ENCODE data around the gene BNC2. TPM values are rescaled to one million over a fixed set of nuclear protein-coding genes. Genes with fewer than 3 reads are reported as not detected.

Gene BNC2
- total and polyA plus RNA-seq, 4 donors: 3.1 to 51.2 (median 16.9) TPM

DNA sequence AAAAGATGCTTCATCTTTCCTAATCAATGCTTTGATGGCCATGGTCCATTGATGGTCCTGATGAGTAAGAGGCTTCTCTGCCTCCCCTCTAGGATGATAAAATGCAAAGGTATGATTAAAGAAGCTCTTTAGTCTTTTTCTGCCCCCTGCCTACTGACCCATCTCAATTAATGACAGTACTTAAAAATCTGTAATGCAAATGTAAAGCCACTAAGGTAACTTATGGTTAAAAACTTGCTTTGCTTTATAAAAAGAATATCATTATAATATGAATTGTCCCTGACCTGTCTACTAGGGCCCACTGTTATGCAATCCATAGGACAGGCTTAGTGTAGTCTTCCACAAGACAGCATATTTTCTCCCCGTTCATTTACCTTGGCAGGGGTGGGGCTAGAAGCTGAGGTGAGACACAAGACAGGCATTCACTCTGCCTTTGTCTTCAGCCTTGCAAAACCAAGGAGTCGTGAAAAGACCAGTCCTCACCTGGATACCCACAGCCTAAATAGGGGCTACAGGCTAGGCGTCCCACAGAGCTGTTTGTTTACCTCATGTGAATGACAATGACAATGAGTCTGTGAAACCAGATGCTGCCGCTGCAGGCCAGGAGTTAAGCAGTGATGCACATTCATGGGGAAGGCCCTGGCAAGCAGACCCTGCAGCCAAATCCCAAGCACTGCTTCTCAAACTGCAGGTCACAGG is 60.4 kb downstream of the BNC2 start:
- H3K36me3 ChIP-seq (ENCODE audit: control insufficient read depth, insufficient read depth, low read length): no peaks in the 10 kb centered on the region
- no peaks in the 10 kb centered on the region for H3K9me3 ChIP-seq (ENCODE audit: control insufficient read depth, insufficient read depth, low read length)
- no peak overlapping the region for H3K27ac ChIP-seq (ENCODE audit: low read depth, low read length)
- DNase-seq (ENCODE audit: low read depth in 4 of 6, low spot score in 6 of 6): peak in 1 of 6 donors; percentile 21
- WGBS (ENCODE audit: insufficient coverage): 59% methylated on average over 3 of the region's 4 CpGs
- H3K27me3 ChIP-seq (ENCODE audit: control insufficient read depth, insufficient read depth, low read length): no peaks in the 10 kb centered on the region
- H3K4me1 ChIP-seq (ENCODE audit: control insufficient read depth, insufficient read depth, low read length): no peaks in the 10 kb centered on the region
- H3K4me3 ChIP-seq (ENCODE audit: low read depth, low read length): no peak overlapping the region

- no peak for DNase-seq (ENCODE audit: low read depth in 4 of 6, low spot score in 6 of 6)
- H3K4me3 ChIP-seq (ENCODE audit: low read depth, low read length): no peak overlapping the region
- no peak overlapping the region for H3K27ac ChIP-seq (ENCODE audit: low read depth, low read length)
- no peaks in the 10 kb centered on the region for H3K36me3 ChIP-seq (ENCODE audit: control insufficient read depth, insufficient read depth, low read length)
- H3K4me1 ChIP-seq (ENCODE audit: control insufficient read depth, insufficient read depth, low read length): no peaks in the 10 kb centered on the region
- peaks cover 3% of the 10 kb centered on the region for H3K27me3 ChIP-seq (ENCODE audit: control insufficient read depth, insufficient read depth, low read length)
- no peaks in the 10 kb centered on the region for H3K9me3 ChIP-seq (ENCODE audit: control insufficient read depth, insufficient read depth, low read length)
These were observed 63.8 kb downstream of the BNC2 start for GRCh38 chr9:16806674-16807073.

DNA sequence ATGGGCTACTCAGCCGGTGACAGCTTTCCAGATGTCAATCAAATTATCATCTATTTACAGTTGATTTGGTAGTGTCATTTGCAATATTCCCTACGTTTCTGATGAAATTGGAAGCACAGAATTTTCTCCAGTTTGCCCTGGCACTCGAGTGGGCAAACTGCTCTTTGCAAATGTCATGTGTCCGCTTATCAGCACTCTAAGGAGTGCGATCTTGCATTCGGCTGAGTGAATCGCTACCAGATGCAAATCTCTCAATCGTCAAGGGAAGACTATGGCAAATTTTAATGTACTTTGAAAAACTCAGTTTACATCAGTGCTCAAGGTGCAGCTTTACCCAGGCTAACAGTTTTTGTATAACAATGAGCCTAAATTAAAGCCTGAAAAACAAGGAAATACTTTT is 66.8 kb downstream of the BNC2 start:
- no peaks in the 10 kb centered on the region for H3K9me3 ChIP-seq (ENCODE audit: control insufficient read depth, insufficient read depth, low read length)
- H3K36me3 ChIP-seq (ENCODE audit: control insufficient read depth, insufficient read depth, low read length): no peaks in the 10 kb centered on the region
- no peak overlapping the region for H3K27ac ChIP-seq (ENCODE audit: low read depth, low read length)
- no peak overlapping the region for H3K4me3 ChIP-seq (ENCODE audit: low read depth, low read length)
- peaks cover 3% of the 10 kb centered on the region for H3K27me3 ChIP-seq (ENCODE audit: control insufficient read depth, insufficient read depth, low read length)
- peak in 1 of 6 donors; percentile 21 for DNase-seq (ENCODE audit: low read depth in 4 of 6, low spot score in 6 of 6)
- 75% methylated on average over 6 of the region's 8 CpGs for WGBS (ENCODE audit: insufficient coverage)
- no peaks in the 10 kb centered on the region for H3K4me1 ChIP-seq (ENCODE audit: control insufficient read depth, insufficient read depth, low read length)

DNA sequence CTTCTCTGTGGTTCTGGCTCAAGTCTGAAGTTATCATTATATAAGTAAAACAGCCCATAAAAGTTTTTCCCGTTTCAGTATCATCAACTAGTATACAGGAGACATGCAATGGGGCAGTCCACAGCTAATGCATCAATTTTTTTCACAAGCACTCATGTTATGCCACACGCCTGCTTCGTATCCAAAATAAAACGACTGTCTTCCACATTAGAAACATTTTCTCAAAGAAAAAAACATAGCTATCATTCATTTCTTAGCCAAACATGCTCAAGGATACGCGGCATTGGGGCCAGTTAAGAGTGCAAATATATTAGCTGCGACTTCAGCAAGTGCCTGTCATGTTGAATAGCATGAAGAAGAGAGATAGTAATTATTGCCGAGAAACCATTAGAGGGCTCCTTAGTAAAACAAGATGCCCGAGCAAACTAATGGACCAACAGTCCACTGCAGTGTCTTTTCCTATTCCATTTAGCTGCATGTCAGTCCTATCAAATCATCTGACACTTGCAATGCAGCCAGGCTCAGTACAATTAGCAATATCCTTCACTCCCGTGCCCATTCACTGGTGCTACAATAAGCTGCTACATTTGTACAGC is 68.5 kb downstream of the BNC2 start:
- no peak overlapping the region for H3K27ac ChIP-seq (ENCODE audit: low read depth, low read length)
- WGBS (ENCODE audit: insufficient coverage): 83% methylated on average over 8 of the region's 10 CpGs
- H3K27me3 ChIP-seq (ENCODE audit: control insufficient read depth, insufficient read depth, low read length): peaks cover 3% of the 10 kb centered on the region
- no peaks in the 10 kb centered on the region for H3K36me3 ChIP-seq (ENCODE audit: control insufficient read depth, insufficient read depth, low read length)
- no peaks in the 10 kb centered on the region for H3K4me1 ChIP-seq (ENCODE audit: control insufficient read depth, insufficient read depth, low read length)
- H3K4me3 ChIP-seq (ENCODE audit: low read depth, low read length): no peak overlapping the region
- peak in 1 of 6 donors; percentile 43 for DNase-seq (ENCODE audit: low read depth in 4 of 6, low spot score in 6 of 6)
- no peaks in the 10 kb centered on the region for H3K9me3 ChIP-seq (ENCODE audit: control insufficient read depth, insufficient read depth, low read length)

DNA sequence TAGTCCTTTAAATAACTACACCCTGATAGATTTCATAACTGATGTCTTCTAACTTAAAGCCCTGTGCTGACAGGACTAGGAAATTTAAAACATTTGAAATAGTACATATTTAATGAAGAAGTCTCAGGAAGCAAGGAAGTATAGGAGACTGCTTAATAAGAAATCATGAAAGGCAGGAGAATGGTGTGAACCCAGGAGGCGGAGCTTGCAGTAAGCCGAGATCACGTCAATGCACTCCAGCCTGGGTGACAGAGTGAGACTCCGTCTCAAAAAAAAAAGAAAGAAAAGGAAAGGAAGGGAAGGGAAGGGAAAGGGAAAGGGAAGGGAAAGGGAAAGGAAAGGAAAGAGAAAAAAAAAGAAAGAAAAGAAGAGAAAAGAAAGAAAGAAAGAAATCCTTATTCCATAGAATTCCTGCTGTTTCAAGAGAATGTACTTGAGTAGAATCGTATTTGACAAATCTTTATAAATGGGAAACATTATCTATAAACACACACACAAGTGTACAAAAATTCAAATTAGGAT is 74.1 kb downstream of the BNC2 start:
- no peak for DNase-seq (ENCODE audit: low read depth in 4 of 6, low spot score in 6 of 6)
- WGBS (ENCODE audit: insufficient coverage): 71% methylated on average over 4 of the region's 5 CpGs
- no peak overlapping the region for H3K27ac ChIP-seq (ENCODE audit: low read depth, low read length)
- H3K27me3 ChIP-seq (ENCODE audit: control insufficient read depth, insufficient read depth, low read length): no peaks in the 10 kb centered on the region
- no peaks in the 10 kb centered on the region for H3K4me1 ChIP-seq (ENCODE audit: control insufficient read depth, insufficient read depth, low read length)
- H3K36me3 ChIP-seq (ENCODE audit: control insufficient read depth, insufficient read depth, low read length): no peaks in the 10 kb centered on the region
- no peaks in the 10 kb centered on the region for H3K9me3 ChIP-seq (ENCODE audit: control insufficient read depth, insufficient read depth, low read length)
- H3K4me3 ChIP-seq (ENCODE audit: low read depth, low read length): no peak overlapping the region

DNA sequence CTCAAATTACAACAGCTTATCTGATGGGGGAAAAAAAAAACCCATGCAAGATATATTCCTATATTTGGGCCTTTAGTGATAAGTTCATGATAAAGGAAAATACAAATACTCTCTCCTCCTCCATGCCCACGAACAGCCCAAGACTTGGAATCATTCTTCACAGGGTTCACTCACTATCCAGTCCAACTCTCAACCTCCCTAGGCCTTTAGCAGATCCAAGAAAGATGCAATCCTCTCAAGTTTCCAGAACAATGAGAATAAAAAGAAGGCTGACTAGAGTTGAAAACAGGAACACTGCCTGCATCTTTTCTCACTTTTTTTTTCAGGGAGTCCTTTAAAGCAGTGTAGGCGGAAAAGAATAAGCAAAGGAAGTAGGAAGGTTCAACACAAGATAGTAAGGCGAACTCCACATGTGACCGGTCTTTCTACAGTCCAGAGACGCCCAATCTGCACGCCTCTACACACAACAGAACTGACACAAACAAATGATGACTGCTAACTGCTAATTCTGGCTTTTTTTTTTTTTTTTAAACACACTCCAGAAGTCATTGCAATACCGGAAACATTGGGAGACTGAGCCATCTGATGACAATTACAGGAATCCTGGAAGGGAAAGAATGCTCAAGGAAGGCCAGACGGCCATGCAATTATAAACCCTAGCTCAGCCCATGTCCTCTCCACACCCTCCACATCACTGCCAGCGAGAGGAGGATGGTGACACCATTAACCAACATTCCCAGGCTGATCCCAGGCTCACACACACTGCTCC is 75.4 kb downstream of the BNC2 start:
- H3K27me3 ChIP-seq (ENCODE audit: control insufficient read depth, insufficient read depth, low read length): no peaks in the 10 kb centered on the region
- H3K9me3 ChIP-seq (ENCODE audit: control insufficient read depth, insufficient read depth, low read length): no peaks in the 10 kb centered on the region
- no peak for DNase-seq (ENCODE audit: low read depth in 4 of 6, low spot score in 6 of 6)
- no peak overlapping the region for H3K4me3 ChIP-seq (ENCODE audit: low read depth, low read length)
- H3K4me1 ChIP-seq (ENCODE audit: control insufficient read depth, insufficient read depth, low read length): no peaks in the 10 kb centered on the region
- no peak overlapping the region for H3K27ac ChIP-seq (ENCODE audit: low read depth, low read length)
- no peaks in the 10 kb centered on the region for H3K36me3 ChIP-seq (ENCODE audit: control insufficient read depth, insufficient read depth, low read length)
- 76% methylated on average over 3 of the region's 9 CpGs for WGBS (ENCODE audit: insufficient coverage)

GRCh38 chr9:16794103-16794502 is 76.4 kb downstream of the BNC2 start:
- no peaks in the 10 kb centered on the region for H3K27me3 ChIP-seq (ENCODE audit: control insufficient read depth, insufficient read depth, low read length)
- DNase-seq (ENCODE audit: low read depth in 4 of 6, low spot score in 6 of 6): no peak
- no peak overlapping the region for H3K4me3 ChIP-seq (ENCODE audit: low read depth, low read length)
- WGBS (ENCODE audit: insufficient coverage): 100% methylated on average over 1 of the region's 4 CpGs
- H3K27ac ChIP-seq (ENCODE audit: low read depth, low read length): no peak overlapping the region
- no peaks in the 10 kb centered on the region for H3K36me3 ChIP-seq (ENCODE audit: control insufficient read depth, insufficient read depth, low read length)
- H3K4me1 ChIP-seq (ENCODE audit: control insufficient read depth, insufficient read depth, low read length): no peaks in the 10 kb centered on the region
- H3K9me3 ChIP-seq (ENCODE audit: control insufficient read depth, insufficient read depth, low read length): no peaks in the 10 kb centered on the region

DNA sequence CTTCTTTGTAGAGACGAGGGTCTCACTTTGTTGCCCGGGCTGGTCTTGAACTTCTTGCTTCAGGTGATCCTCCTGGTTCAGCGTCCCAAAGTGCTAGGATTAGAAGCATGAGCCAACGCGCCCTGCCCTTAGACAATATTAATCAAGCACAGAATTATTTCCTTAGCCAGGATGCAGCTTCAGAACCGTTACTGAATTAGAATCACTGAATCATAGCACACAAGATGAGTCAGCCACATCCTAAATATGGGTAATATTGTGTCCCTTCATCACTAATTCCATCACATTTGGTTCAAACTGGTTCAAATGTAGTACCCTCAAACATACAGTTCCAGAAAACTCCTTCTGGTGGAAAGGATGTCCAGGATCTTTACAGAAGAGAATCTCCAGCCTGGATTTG is 82.7 kb downstream of the BNC2 start:
- Histone ChIP-seq H3K4me3 (ENCODE audit: low read depth, low read length) (no peak overlapping the region), H3K27ac (ENCODE audit: low read depth, low read length) (no peak overlapping the region), H3K27me3 (ENCODE audit: control insufficient read depth, insufficient read depth, low read length) (no peaks in the 10 kb centered on the region), H3K36me3 (ENCODE audit: control insufficient read depth, insufficient read depth, low read length) (no peaks in the 10 kb centered on the region), H3K9me3 (ENCODE audit: control insufficient read depth, insufficient read depth, low read length) (no peaks in the 10 kb centered on the region), H3K4me1 (ENCODE audit: control insufficient read depth, insufficient read depth, low read length) (no peaks in the 10 kb centered on the region)
- no peak for DNase-seq (ENCODE audit: low read depth in 4 of 6, low spot score in 6 of 6)
- WGBS (ENCODE audit: insufficient coverage): 91% methylated on average over 5 of the region's 6 CpGs

DNA sequence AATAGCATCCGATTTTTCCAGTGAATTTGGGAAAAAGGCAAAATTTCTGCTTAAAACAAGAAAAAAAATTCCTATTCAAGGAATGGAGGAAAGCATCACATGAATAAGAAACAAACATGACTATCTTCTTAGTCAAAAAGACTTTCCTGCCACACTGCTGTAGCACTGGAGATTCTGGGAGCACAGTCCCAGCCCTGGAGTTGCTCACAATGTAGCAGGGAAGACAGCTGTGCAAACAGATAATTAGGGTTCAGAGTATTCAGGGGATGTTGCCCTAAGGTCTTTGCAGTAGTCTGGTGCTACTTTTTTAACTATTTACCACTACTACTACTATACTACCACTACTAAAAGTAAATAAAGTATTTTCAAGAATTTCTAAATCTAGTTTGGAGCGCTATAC is 86.5 kb downstream of the BNC2 start:
- Histone ChIP-seq H3K4me1 (ENCODE audit: control insufficient read depth, insufficient read depth, low read length) (no peaks in the 10 kb centered on the region), H3K4me3 (ENCODE audit: low read depth, low read length) (no peak overlapping the region), H3K36me3 (ENCODE audit: control insufficient read depth, insufficient read depth, low read length) (no peaks in the 10 kb centered on the region), H3K27ac (ENCODE audit: low read depth, low read length) (no peak overlapping the region), H3K27me3 (ENCODE audit: control insufficient read depth, insufficient read depth, low read length) (no peaks in the 10 kb centered on the region), H3K9me3 (ENCODE audit: control insufficient read depth, insufficient read depth, low read length) (no peaks in the 10 kb centered on the region)
- DNase-seq (ENCODE audit: low read depth in 4 of 6, low spot score in 6 of 6): no peak
- no CpG with 5 or more reads among the region's 2 CpGs for WGBS (ENCODE audit: insufficient coverage)

All from spinal cord (tissue), 10 donors.